ENCODE measurements around the gene PGLYRP1.

DNA sequence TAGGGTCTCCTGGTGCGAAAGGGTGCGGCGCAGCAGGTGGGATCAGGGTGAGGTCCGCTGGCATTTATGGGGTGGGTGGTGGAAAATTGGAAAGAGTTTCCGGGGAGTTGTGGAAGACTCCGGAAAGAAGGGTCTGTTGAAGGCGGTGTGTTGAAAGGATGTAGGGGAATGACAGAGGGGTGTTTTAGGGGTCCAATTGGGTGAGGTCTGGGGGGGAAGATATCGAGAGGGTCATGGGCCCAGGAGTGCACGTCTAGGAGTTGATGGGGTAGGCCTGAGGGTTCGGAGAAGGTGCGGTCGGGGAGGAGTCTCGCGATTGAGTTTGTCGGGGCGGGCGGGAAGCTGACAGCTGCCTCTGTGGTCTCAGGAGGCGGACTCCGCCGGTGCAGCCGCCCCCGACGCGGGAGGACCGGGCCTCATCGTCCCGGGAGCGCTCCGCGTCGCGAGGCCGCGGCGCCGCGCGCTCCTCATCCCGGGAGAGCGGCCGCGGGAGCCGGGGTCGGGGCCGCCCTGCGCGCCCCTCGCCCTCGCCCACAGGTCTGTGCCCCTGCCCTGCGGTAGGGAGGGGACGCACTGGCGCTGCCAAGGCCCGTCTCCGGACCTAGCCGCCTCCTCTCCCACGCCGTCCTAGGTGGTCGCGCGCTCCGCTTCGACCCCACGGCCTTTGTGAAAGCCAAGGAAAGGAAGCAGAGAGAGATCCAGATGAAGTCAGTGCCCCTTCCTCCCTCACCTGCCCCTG lies 7.0 kb downstream of the PGLYRP1 start:
- TF ChIP-seq CEBPB (IDR thresholded peaks at IDR 0.05) (no peak), TCF12 (IDR thresholded peaks at IDR 0.05; ENCODE audit: low read depth) (no peak), EP300 (IDR thresholded peaks at IDR 0.05; ENCODE audit: borderline replicate concordance) (no peak), YY1 (IDR thresholded peaks at IDR 0.05; ENCODE audit: low read depth) (no peak), RAD21 (IDR thresholded peaks at IDR 0.05; ENCODE audit: low read depth) (no peak), EGR1 (IDR thresholded peaks at IDR 0.05) (no peak), FOXM1 (IDR thresholded peaks at IDR 0.05; ENCODE audit: borderline replicate concordance, low read depth) (no peak)
- TF ChIP-seq, protein P1, sequence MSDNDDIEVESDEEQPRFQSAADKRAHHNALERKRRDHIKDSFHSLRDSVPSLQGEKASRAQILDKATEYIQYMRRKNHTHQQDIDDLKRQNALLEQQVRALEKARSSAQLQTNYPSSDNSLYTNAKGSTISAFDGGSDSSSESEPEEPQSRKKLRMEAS (IDR thresholded peaks at IDR 0.05), result no peak
- TF ChIP-seq, protein P2, sequence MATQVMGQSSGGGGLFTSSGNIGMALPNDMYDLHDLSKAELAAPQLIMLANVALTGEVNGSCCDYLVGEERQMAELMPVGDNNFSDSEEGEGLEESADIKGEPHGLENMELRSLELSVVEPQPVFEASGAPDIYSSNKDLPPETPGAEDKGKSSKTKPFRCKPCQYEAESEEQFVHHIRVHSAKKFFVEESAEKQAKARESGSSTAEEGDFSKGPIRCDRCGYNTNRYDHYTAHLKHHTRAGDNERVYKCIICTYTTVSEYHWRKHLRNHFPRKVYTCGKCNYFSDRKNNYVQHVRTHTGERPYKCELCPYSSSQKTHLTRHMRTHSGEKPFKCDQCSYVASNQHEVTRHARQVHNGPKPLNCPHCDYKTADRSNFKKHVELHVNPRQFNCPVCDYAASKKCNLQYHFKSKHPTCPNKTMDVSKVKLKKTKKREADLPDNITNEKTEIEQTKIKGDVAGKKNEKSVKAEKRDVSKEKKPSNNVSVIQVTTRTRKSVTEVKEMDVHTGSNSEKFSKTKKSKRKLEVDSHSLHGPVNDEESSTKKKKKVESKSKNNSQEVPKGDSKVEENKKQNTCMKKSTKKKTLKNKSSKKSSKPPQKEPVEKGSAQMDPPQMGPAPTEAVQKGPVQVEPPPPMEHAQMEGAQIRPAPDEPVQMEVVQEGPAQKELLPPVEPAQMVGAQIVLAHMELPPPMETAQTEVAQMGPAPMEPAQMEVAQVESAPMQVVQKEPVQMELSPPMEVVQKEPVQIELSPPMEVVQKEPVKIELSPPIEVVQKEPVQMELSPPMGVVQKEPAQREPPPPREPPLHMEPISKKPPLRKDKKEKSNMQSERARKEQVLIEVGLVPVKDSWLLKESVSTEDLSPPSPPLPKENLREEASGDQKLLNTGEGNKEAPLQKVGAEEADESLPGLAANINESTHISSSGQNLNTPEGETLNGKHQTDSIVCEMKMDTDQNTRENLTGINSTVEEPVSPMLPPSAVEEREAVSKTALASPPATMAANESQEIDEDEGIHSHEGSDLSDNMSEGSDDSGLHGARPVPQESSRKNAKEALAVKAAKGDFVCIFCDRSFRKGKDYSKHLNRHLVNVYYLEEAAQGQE (IDR thresholded peaks at IDR 0.05; ENCODE audit: low read depth), result no peak

All from Ishikawa (cell line).